ENCODE data around the gene DUS3L. TPM values are rescaled to one million over a fixed set of nuclear protein-coding genes. Genes with fewer than 3 reads are reported as not detected.

The DUS3L gene
- total and polyA plus RNA-seq, 2 of the 8 experiments (the other 6 are each of a cell fraction or from before 2014, with no cell fraction given): 37.6 to 39.1 TPM

Other genes starting within 250 kb of the DUS3L start
- 0.48 and 0.52 TPM in 2 replicates for gene TINCR, start 223.2 kb downstream of the DUS3L start, total RNA-seq (2021; fragmentation: NEBNext Ultra II Directional; extraction: Animal tissue kit (Norgen Biotek cat#: 25700))
- gene TINCR, start 223.2 kb downstream of the DUS3L start, polyA plus RNA-seq (2011; rRNA removed): 1.2 and 1.4 TPM in 2 replicates
- gene SAFB2, start 168.4 kb downstream of the DUS3L start, total RNA-seq (2021; fragmentation: NEBNext Ultra II Directional; extraction: Animal tissue kit (Norgen Biotek cat#: 25700)): 63.8 and 74.4 TPM in 2 replicates
- 14.8 and 31.1 TPM in 2 replicates for gene SAFB2, start 168.4 kb downstream of the DUS3L start, polyA plus RNA-seq (2011; rRNA removed)
- gene SAFB, start 168.1 kb downstream of the DUS3L start, total RNA-seq (2021; fragmentation: NEBNext Ultra II Directional; extraction: Animal tissue kit (Norgen Biotek cat#: 25700)): 109 and 110 TPM in 2 replicates
- gene SAFB, start 168.1 kb downstream of the DUS3L start, polyA plus RNA-seq (2011; rRNA removed): 27.0 and 69.5 TPM in 2 replicates
- gene MICOS13, start 110.6 kb downstream of the DUS3L start, total RNA-seq (2021; fragmentation: NEBNext Ultra II Directional; extraction: Animal tissue kit (Norgen Biotek cat#: 25700)): 17.3 and 20.4 TPM in 2 replicates
- gene MICOS13, start 110.6 kb downstream of the DUS3L start, polyA plus RNA-seq (2011; rRNA removed): 36.1 and 36.9 TPM in 2 replicates
- 8.2 and 9.5 TPM in 2 replicates for gene HSD11B1L, start 110.1 kb downstream of the DUS3L start, total RNA-seq (2021; fragmentation: NEBNext Ultra II Directional; extraction: Animal tissue kit (Norgen Biotek cat#: 25700))
- 20.6 and 29.4 TPM in 2 replicates for gene HSD11B1L, start 110.1 kb downstream of the DUS3L start, polyA plus RNA-seq (2011; rRNA removed)
- 1,075 and 1,137 TPM in 2 replicates for gene RPL36, start 100.9 kb downstream of the DUS3L start, total RNA-seq (2021; fragmentation: NEBNext Ultra II Directional; extraction: Animal tissue kit (Norgen Biotek cat#: 25700))
- 730 and 951 TPM in 2 replicates for gene RPL36, start 100.9 kb downstream of the DUS3L start, polyA plus RNA-seq (2011; rRNA removed)
- 117 and 124 TPM in 2 replicates for gene LONP1, start 71.0 kb downstream of the DUS3L start, total RNA-seq (2021; fragmentation: NEBNext Ultra II Directional; extraction: Animal tissue kit (Norgen Biotek cat#: 25700))
- 98.1 and 157 TPM in 2 replicates for gene LONP1, start 71.0 kb downstream of the DUS3L start, polyA plus RNA-seq (2011; rRNA removed)
- not detected in 2 replicates for gene CATSPERD, start 70.5 kb downstream of the DUS3L start, total RNA-seq (2021; fragmentation: NEBNext Ultra II Directional; extraction: Animal tissue kit (Norgen Biotek cat#: 25700))
- 0.12 TPM in 1 of 2 replicates, not detected in the other for gene CATSPERD, start 70.5 kb downstream of the DUS3L start, polyA plus RNA-seq (2011; rRNA removed)
- 2.1 and 3.7 TPM in 2 replicates for gene PRR22, start 6.4 kb downstream of the DUS3L start, total RNA-seq (2021; fragmentation: NEBNext Ultra II Directional; extraction: Animal tissue kit (Norgen Biotek cat#: 25700))
- gene PRR22, start 6.4 kb downstream of the DUS3L start, polyA plus RNA-seq (2011; rRNA removed): 1.9 and 4.1 TPM in 2 replicates
- gene NRTN, start 13.9 kb upstream of the DUS3L start, total RNA-seq (2021; fragmentation: NEBNext Ultra II Directional; extraction: Animal tissue kit (Norgen Biotek cat#: 25700)): 4.6 and 5.3 TPM in 2 replicates
- gene NRTN, start 13.9 kb upstream of the DUS3L start, polyA plus RNA-seq (2011; rRNA removed): 3.9 and 5.9 TPM in 2 replicates
- gene FUT6, start 48.5 kb upstream of the DUS3L start, total RNA-seq (2021; fragmentation: NEBNext Ultra II Directional; extraction: Animal tissue kit (Norgen Biotek cat#: 25700)): not detected in 2 replicates
- not detected in 2 replicates for gene FUT6, start 48.5 kb upstream of the DUS3L start, polyA plus RNA-seq (2011; rRNA removed)
- gene FUT3, start 60.3 kb upstream of the DUS3L start, total RNA-seq (2021; fragmentation: NEBNext Ultra II Directional; extraction: Animal tissue kit (Norgen Biotek cat#: 25700)): 0.40 and 0.63 TPM in 2 replicates
- gene FUT3, start 60.3 kb upstream of the DUS3L start, polyA plus RNA-seq (2011; rRNA removed): 0.15 and 0.41 TPM in 2 replicates
- gene FUT5, start 79.4 kb upstream of the DUS3L start, total RNA-seq (2021; fragmentation: NEBNext Ultra II Directional; extraction: Animal tissue kit (Norgen Biotek cat#: 25700)): not detected in 2 replicates
- gene FUT5, start 79.4 kb upstream of the DUS3L start, polyA plus RNA-seq (2011; rRNA removed): not detected in 2 replicates
- 205 and 206 TPM in 2 replicates for gene NDUFA11, start 112.6 kb upstream of the DUS3L start, total RNA-seq (2021; fragmentation: NEBNext Ultra II Directional; extraction: Animal tissue kit (Norgen Biotek cat#: 25700))
- gene NDUFA11, start 112.6 kb upstream of the DUS3L start, polyA plus RNA-seq (2011; rRNA removed): 1,037 and 1,353 TPM in 2 replicates
- 1.2 and 1.3 TPM in 2 replicates for gene VMAC, start 113.7 kb upstream of the DUS3L start, total RNA-seq (2021; fragmentation: NEBNext Ultra II Directional; extraction: Animal tissue kit (Norgen Biotek cat#: 25700))
- gene VMAC, start 113.7 kb upstream of the DUS3L start, polyA plus RNA-seq (2011; rRNA removed): 2.2 and 3.9 TPM in 2 replicates
- gene CAPS, start 123.1 kb upstream of the DUS3L start, total RNA-seq (2021; fragmentation: NEBNext Ultra II Directional; extraction: Animal tissue kit (Norgen Biotek cat#: 25700)): 1.8 and 2.1 TPM in 2 replicates
- 2.4 and 4.2 TPM in 2 replicates for gene CAPS, start 123.1 kb upstream of the DUS3L start, polyA plus RNA-seq (2011; rRNA removed)
- gene RANBP3, start 187.0 kb upstream of the DUS3L start, total RNA-seq (2021; fragmentation: NEBNext Ultra II Directional; extraction: Animal tissue kit (Norgen Biotek cat#: 25700)): 87.0 and 95.4 TPM in 2 replicates
- gene RANBP3, start 187.0 kb upstream of the DUS3L start, polyA plus RNA-seq (2011; rRNA removed): 122 and 159 TPM in 2 replicates